ENCODE measurements around the gene GARIN1A. TPM values are rescaled to one million over a fixed set of nuclear protein-coding genes. Genes with fewer than 3 reads are reported as not detected.
"Not testable (repeated sequence)": the region's sequence is repeated elsewhere in the genome, so short reads cannot be mapped to it uniquely, and the experiment has no call there.

Gene GARIN1A
- 0.06 and 0.10 TPM in 2 replicates for total RNA-seq (2014; rRNA removed; shearing (Covaris generic))
- 0.29 and 0.33 TPM in 2 replicates for total RNA-seq (2022)
- percentile 30 among the genes with signal in this experiment for Bru-seq, nascent RNA
- BruChase-seq, experiment 1, labeled RNA remaining after a 6-hour chase: percentile 34 among the genes with signal in this experiment
- percentile 35 among the genes with signal in this experiment for BruChase-seq, experiment 2, labeled RNA remaining after a 2-hour chase
- long read RNA-seq: 0 reads

GRCh38 chr7:128671992-128672391 is at the start of gene GARIN1A:
Gene GARIN1A, plus strand, starts transcription at chr7:128672292. Its CDS starts 106 bp downstream, at chr7:128672398.
- no TSS peak for BruUV-seq (replicated peaks)
- no peak within 1 kb of the TSS for H3K4me3 ChIP-seq (ENCODE audit: low read depth, low read length, poor library complexity, severe bottlenecking)
- POLR2A ChIA-PET: interaction anchor here (0.6 to 0.7 kb wide), 5 partner anchors 26 to 829 kb away, joined by 3 to 5 read pairs (median 4); no protein-coding TSS in a partner anchor

GRCh38 chr7:128627124-128627523 is 45.0 kb upstream of the GARIN1A start:
- H3K4me2 ChIP-seq (ENCODE audit: low read length); BruUV-seq (replicated peaks); H3K27ac ChIP-seq (ENCODE audit: low read depth, low read length, poor library complexity, severe bottlenecking); H4K20me1 ChIP-seq (ENCODE audit: insufficient read depth, low read length); H3K4me3 ChIP-seq (ENCODE audit: low read depth, low read length, poor library complexity, severe bottlenecking); H2AFZ ChIP-seq (ENCODE audit: low read length); H3K9me2 ChIP-seq (ENCODE audit: insufficient read depth, low read length); DNase-seq (ENCODE audit: low spot score); intact Hi-C loops (cut with micrococcal nuclease; ENCODE audit: unreplicated experiment); H3K9me3 ChIP-seq (ENCODE audit: low read length); H3K79me2 ChIP-seq (ENCODE audit: insufficient read depth, low read depth, low read length); H3K4me1 ChIP-seq (ENCODE audit: insufficient read depth, low read length, poor library complexity, severe bottlenecking); CTCF ChIA-PET (ENCODE audit: unreplicated experiment): not testable (repeated sequence)
- peaks cover 42% of the 10 kb centered on the region for H3K36me3 ChIP-seq (ENCODE audit: insufficient read depth, low read length)
- POLR2A ChIA-PET: interaction anchor here (0.7 kb wide), 1 partner anchor 379 kb away, joined by 3 read pairs; no protein-coding TSS in a partner anchor

More at GRCh38 chr7:128671992-128672391, at the start of gene GARIN1A:
- H3K4me1 ChIP-seq (ENCODE audit: insufficient read depth, low read length, poor library complexity, severe bottlenecking): no peaks in the 10 kb centered on the region
- no peak within 1 kb of the TSS for H3K4me2 ChIP-seq (ENCODE audit: low read length)
- H3K36me3 ChIP-seq (ENCODE audit: insufficient read depth, low read length): no peaks in the 10 kb centered on the region
- no peaks in the 10 kb centered on the region for H3K79me2 ChIP-seq (ENCODE audit: insufficient read depth, low read depth, low read length)
- H3K9me3 ChIP-seq (ENCODE audit: low read length): no peaks in the 10 kb centered on the region
- no peak within 1 kb of the TSS for H2AFZ ChIP-seq (ENCODE audit: low read length)
- intact Hi-C loops (cut with micrococcal nuclease; ENCODE audit: unreplicated experiment): no loop called here
- DNase-seq (ENCODE audit: low spot score): no peak
- no peak for TF ChIP-seq CTCF (conservative IDR thresholded peaks at IDR 0.05; ENCODE audit: low read length)
- no peak for TF ChIP-seq EZH2phosphoT487 (IDR thresholded peaks at IDR 0.05; ENCODE audit: borderline replicate concordance, low read depth, low read length)
- H3K9me2 ChIP-seq (ENCODE audit: insufficient read depth, low read length): no peaks in the 10 kb centered on the region
- H3K27ac ChIP-seq (ENCODE audit: low read depth, low read length, poor library complexity, severe bottlenecking): no peak within 1 kb of the TSS
- CTCF ChIA-PET (ENCODE audit: unreplicated experiment): interaction anchor here (1.1 kb wide), 2 partner anchors 9 to 212 kb away, joined by 3 to 5 read pairs; no protein-coding TSS in a partner anchor
- H4K20me1 ChIP-seq (ENCODE audit: insufficient read depth, low read length): no peaks in the 10 kb centered on the region

GRCh38 chr7:128633915-128634314 is 38.2 kb upstream of the GARIN1A start:
- POLR2A ChIA-PET; H3K27ac ChIP-seq (ENCODE audit: low read depth, low read length, poor library complexity, severe bottlenecking); H3K4me2 ChIP-seq (ENCODE audit: low read length); intact Hi-C loops (cut with micrococcal nuclease; ENCODE audit: unreplicated experiment); CTCF ChIA-PET (ENCODE audit: unreplicated experiment); DNase-seq (ENCODE audit: low spot score); H3K4me3 ChIP-seq (ENCODE audit: low read depth, low read length, poor library complexity, severe bottlenecking); H3K9me2 ChIP-seq (ENCODE audit: insufficient read depth, low read length); BruUV-seq (replicated peaks); H4K20me1 ChIP-seq (ENCODE audit: insufficient read depth, low read length); H2AFZ ChIP-seq (ENCODE audit: low read length); H3K4me1 ChIP-seq (ENCODE audit: insufficient read depth, low read length, poor library complexity, severe bottlenecking); H3K79me2 ChIP-seq (ENCODE audit: insufficient read depth, low read depth, low read length); H3K9me3 ChIP-seq (ENCODE audit: low read length): not testable (repeated sequence)
- H3K36me3 ChIP-seq (ENCODE audit: insufficient read depth, low read length): peaks cover 36% of the 10 kb centered on the region

GRCh38 chr7:128645206-128645605 is 26.9 kb upstream of the GARIN1A start:
- POLR2A ChIA-PET; H3K4me2 ChIP-seq (ENCODE audit: low read length); H3K79me2 ChIP-seq (ENCODE audit: insufficient read depth, low read depth, low read length); H3K27ac ChIP-seq (ENCODE audit: low read depth, low read length, poor library complexity, severe bottlenecking); H3K4me1 ChIP-seq (ENCODE audit: insufficient read depth, low read length, poor library complexity, severe bottlenecking); H3K9me3 ChIP-seq (ENCODE audit: low read length); H3K9me2 ChIP-seq (ENCODE audit: insufficient read depth, low read length); DNase-seq (ENCODE audit: low spot score); H3K4me3 ChIP-seq (ENCODE audit: low read depth, low read length, poor library complexity, severe bottlenecking); BruUV-seq (replicated peaks); H2AFZ ChIP-seq (ENCODE audit: low read length); CTCF ChIA-PET (ENCODE audit: unreplicated experiment); H4K20me1 ChIP-seq (ENCODE audit: insufficient read depth, low read length); intact Hi-C loops (cut with micrococcal nuclease; ENCODE audit: unreplicated experiment); H3K36me3 ChIP-seq (ENCODE audit: insufficient read depth, low read length): not testable (repeated sequence)

GRCh38 chr7:128645844-128646243 is 26.2 kb upstream of the GARIN1A start:
- H3K36me3 ChIP-seq (ENCODE audit: insufficient read depth, low read length); H3K9me3 ChIP-seq (ENCODE audit: low read length); H3K27ac ChIP-seq (ENCODE audit: low read depth, low read length, poor library complexity, severe bottlenecking); H2AFZ ChIP-seq (ENCODE audit: low read length); H4K20me1 ChIP-seq (ENCODE audit: insufficient read depth, low read length); H3K4me3 ChIP-seq (ENCODE audit: low read depth, low read length, poor library complexity, severe bottlenecking); H3K4me2 ChIP-seq (ENCODE audit: low read length); DNase-seq (ENCODE audit: low spot score); CTCF ChIA-PET (ENCODE audit: unreplicated experiment); H3K79me2 ChIP-seq (ENCODE audit: insufficient read depth, low read depth, low read length); intact Hi-C loops (cut with micrococcal nuclease; ENCODE audit: unreplicated experiment); H3K9me2 ChIP-seq (ENCODE audit: insufficient read depth, low read length); BruUV-seq (replicated peaks); H3K4me1 ChIP-seq (ENCODE audit: insufficient read depth, low read length, poor library complexity, severe bottlenecking): not testable (repeated sequence)
- POLR2A ChIA-PET: interaction anchor here (0.6 kb wide), 1 partner anchor 174 kb away, joined by 3 read pairs; no protein-coding TSS in a partner anchor

- H4K20me1 ChIP-seq (ENCODE audit: insufficient read depth, low read length); H3K4me2 ChIP-seq (ENCODE audit: low read length); H3K4me3 ChIP-seq (ENCODE audit: low read depth, low read length, poor library complexity, severe bottlenecking); CTCF ChIA-PET (ENCODE audit: unreplicated experiment); intact Hi-C loops (cut with micrococcal nuclease; ENCODE audit: unreplicated experiment); DNase-seq (ENCODE audit: low spot score); H3K4me1 ChIP-seq (ENCODE audit: insufficient read depth, low read length, poor library complexity, severe bottlenecking); BruUV-seq (replicated peaks); H2AFZ ChIP-seq (ENCODE audit: low read length); POLR2A ChIA-PET; H3K79me2 ChIP-seq (ENCODE audit: insufficient read depth, low read depth, low read length); H3K9me2 ChIP-seq (ENCODE audit: insufficient read depth, low read length); H3K36me3 ChIP-seq (ENCODE audit: insufficient read depth, low read length); H3K27ac ChIP-seq (ENCODE audit: low read depth, low read length, poor library complexity, severe bottlenecking); H3K9me3 ChIP-seq (ENCODE audit: low read length): not testable (repeated sequence)
Observed at GRCh38 chr7:128646877-128647276, 25.2 kb upstream of the GARIN1A start.

All from OCI-LY7 (cell line).